LNCaP clone FGC (cell line): ENCODE results near the gene CENPVL1.
"Not testable (repeated sequence)": the region's sequence is repeated elsewhere in the genome, so short reads cannot be mapped to it uniquely, and the experiment has no call there.

Experiments used
- DNase-seq: peaks from one replicate; pipeline ENCODE4 v3.0.0-alpha.2; 2011; ENCODE audit warnings: low read depth
- H3K4me3 ChIP-seq: 2 replicates; pipeline ENCODE4 v1.5.1; 2011; ENCODE audit warnings: mild to moderate bottlenecking, low read depth, low read length, control low read depth
- TF ChIP-seq, protein P1 (sequence below): IDR thresholded peaks from 2 replicates; pipeline ENCODE4 v1.5.1; 2012; ENCODE audit warnings: mild to moderate bottlenecking; ENCODE audit not compliant: control insufficient read depth, insufficient read depth; ENCODE audit errors: extremely low read depth

Gene CENPVL1

GRCh38 chrX:51710277-51711164, at the start of gene CENPVL1:
Gene CENPVL1 (plus strand): TSS chrX:51710512. CDS start chrX:51710512, 0 bp downstream.
- H3K4me3 ChIP-seq, DNase-seq: not testable (repeated sequence)

DNA sequence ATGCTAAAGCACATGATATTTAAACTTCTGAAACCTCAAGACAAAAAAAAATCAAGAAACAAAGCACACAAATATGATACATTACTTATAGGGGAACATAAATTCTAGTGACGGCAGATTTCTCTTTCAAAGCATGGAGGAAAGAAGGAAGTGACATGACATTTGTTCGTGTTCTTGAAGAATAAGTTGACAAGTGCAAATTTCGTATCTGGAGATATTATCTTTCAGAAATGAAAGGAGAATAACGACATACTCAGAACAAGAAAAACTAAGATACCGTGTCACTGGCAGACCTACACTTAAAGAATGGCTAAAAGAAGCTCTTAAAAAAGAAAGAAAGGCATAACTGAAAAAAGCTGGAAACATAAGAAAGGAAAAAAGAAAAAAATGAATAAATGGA, 44.3 kb upstream of the CENPVL1 start:
- TF ChIP-seq, protein P1, sequence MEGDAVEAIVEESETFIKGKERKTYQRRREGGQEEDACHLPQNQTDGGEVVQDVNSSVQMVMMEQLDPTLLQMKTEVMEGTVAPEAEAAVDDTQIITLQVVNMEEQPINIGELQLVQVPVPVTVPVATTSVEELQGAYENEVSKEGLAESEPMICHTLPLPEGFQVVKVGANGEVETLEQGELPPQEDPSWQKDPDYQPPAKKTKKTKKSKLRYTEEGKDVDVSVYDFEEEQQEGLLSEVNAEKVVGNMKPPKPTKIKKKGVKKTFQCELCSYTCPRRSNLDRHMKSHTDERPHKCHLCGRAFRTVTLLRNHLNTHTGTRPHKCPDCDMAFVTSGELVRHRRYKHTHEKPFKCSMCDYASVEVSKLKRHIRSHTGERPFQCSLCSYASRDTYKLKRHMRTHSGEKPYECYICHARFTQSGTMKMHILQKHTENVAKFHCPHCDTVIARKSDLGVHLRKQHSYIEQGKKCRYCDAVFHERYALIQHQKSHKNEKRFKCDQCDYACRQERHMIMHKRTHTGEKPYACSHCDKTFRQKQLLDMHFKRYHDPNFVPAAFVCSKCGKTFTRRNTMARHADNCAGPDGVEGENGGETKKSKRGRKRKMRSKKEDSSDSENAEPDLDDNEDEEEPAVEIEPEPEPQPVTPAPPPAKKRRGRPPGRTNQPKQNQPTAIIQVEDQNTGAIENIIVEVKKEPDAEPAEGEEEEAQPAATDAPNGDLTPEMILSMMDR: no peak
- no peak overlapping the region for H3K4me3 ChIP-seq
- no peak for DNase-seq

DNA sequence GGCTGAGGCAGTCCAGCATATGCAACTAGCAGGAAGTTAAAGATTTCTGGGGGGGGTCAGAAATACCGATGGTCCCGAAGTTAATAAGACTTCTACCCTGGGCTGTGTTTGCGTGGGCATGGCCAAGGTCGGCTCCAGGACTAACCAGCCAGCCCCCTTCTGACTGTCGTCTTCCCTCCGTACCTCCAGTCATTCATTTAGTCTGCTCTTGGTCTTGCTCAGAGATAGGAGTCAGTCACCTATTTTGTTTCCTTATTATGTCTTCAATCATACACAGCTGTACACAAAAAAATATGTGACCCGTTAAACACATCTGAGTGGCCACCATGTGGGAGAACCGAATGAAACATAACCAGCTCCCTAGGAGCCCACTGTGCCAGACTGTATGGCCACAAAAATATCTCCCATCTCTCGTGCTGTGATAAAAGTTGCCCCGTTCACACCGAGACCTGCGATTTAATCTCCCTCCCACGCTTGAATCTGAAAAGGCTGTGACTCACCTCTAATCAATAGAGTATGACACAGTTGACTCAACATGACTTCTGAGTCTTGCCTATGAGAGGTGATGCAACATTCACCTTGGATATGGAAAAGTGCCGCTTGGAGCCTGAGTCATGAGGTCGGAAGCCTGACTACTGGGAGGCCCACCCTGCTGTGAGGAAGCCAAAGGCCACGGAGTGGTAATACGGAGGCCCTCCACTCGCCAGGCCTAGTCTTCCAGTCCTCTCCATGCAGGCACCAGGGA, 30.5 kb upstream of the CENPVL1 start:
- H3K4me3 ChIP-seq, DNase-seq: not testable (repeated sequence)

- not testable (repeated sequence) for H3K4me3 ChIP-seq, DNase-seq
Observed at GRCh38 chrX:51681808-51682719, 28.2 kb upstream of the CENPVL1 start.

DNA sequence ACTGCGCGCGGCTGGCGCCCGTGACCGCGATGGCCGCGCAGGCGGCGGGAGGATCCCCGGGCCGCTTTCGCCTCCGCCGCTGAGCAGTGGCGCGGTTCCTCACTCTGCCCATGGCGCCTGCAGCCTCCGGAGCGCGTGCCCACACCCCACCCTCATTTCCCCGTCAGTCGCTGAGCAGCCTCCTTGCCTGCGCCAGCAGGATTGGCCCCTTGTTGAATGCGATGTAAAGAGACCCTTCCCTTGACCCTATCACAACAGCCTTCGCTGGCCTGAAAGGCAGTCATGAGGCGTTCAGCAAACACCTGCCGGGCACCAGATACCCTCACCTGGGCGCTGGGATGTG, 27.6 kb upstream of the CENPVL1 start, which contains the start of gene CENPVL2:
Gene CENPVL2, minus strand, starts transcription at position 112 of the 343 bp plus-strand sequence. Its CDS starts 0 bp downstream, at position 112.
- H3K4me3 ChIP-seq, DNase-seq: not testable (repeated sequence)

DNA sequence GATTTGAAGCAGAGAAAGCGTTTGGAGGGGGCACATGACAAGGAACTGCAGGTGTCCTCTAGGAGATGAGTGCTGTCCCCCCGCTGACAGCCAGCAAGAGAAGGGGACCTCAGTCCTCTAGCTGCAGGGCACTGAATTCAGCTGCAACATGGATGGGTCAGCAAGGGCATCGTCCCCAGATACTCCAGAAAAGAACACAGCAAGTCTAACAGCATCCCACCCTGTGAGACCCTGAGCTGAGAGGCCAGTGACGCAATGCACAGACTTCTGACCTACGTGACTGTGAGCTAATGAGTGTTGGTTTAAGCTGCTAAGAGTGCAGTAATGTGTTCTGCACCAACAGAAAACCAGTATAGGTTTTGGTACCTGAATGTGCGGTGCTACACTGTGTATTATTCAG, 16.1 kb upstream of the CENPVL1 start:
- no peak for DNase-seq
- TF ChIP-seq, protein P1: no peak
- H3K4me3 ChIP-seq: no peak overlapping the region

DNA sequence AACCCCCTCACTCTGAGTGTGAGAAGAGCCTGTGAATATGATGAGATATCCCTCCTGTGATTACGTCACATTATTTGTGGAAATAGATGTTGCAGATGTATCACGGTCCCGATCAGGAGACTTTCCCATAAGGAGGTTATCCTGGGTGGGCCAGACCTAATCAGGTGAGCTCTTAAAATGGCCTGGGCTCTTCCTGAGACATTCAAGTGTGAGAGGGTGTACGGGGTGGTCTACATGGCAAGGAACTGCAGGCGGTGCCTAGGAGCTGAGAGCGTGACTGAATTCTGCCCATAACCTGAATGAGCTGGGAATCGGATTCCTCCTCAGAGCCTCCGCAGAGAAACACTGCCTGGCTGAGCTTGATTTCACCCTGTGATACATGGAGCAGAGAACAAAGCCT, 12.9 kb upstream of the CENPVL1 start:
- H3K4me3 ChIP-seq: no peak overlapping the region
- TF ChIP-seq, protein P1: no peak
- no peak for DNase-seq

GRCh38 chrX:51712943-51713647, 2.8 kb downstream of the CENPVL1 start:
- DNase-seq, H3K4me3 ChIP-seq: not testable (repeated sequence)

DNA sequence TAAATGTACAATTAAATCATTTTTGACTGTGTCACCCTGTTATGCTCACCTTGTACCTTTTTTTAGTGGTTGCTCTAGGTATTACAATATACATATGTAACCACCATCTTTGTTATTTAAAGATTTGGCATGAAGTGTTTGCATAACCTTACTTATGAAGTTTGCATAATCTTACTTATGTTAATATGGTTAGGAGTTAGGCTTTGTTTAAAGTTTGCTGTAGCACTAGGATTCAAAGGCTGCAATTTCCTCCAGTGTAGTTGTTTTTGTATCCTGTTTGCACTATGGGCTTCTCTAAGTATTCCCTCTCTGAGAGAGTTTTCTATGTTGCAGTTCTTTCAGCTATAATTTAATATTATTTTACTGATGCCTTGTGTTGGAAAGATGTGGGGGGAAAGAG, 17.9 kb downstream of the CENPVL1 start:
- DNase-seq: no peak
- H3K4me3 ChIP-seq: no peak overlapping the region
- TF ChIP-seq, protein P1: no peak
